Caco-2 (cell line): ENCODE results near the gene SCD5. TPM values are rescaled to one million over a fixed set of nuclear protein-coding genes. Genes with fewer than 3 reads are reported as not detected.
A peak's percentile ranks its signal among the peaks of the same experiment; 100 is the strongest.

Source experiments
- BruUV-seq: library from RNA; stranded (reverse); fragments of 400-500 nt; replicated peaks from 2 replicates; lab custom pipeline; 2021; lab: Mats Ljungman, UMichigan
- CTCF ChIA-PET: fragments of 300-600 bp; sonication (Branson Sonifier 250); formaldehyde crosslinking; loops from one replicate; lab custom pipeline; 2022; ENCODE audit warnings: antibody characterized with exemption; lab: Charles Lee
- POLR2A ChIA-PET: fragments of 300-600 bp; sonication (Branson Sonifier 250); formaldehyde crosslinking; loops from one replicate; lab custom pipeline; 2022; ENCODE audit warnings: antibody characterized with exemption; lab: Charles Lee
- DNase-seq, 2 experiments: peaks; one replicate each; pipeline versions ENCODE4 v3.0.0 to v3.0.0-alpha.2; 2020 to 2022
- H3K27me3 ChIP-seq: replicated peaks from 2 replicates; pipeline ENCODE4 v1.6.0; 2011; ENCODE audit warnings: low read length; ENCODE audit not compliant: control insufficient read depth, insufficient read depth
- H3K36me3 ChIP-seq: 2 replicates; pipeline ENCODE4 v1.5.1; 2011; ENCODE audit warnings: low read length; ENCODE audit not compliant: control insufficient read depth, insufficient read depth
- H3K4me1 ChIP-seq: fragments of 250-450 bp; sonication (Bioruptor Pico); 2 replicates; pipeline ENCODE4 v1.5.1; 2020; ENCODE audit warnings: mild to moderate bottlenecking
- H3K4me3 ChIP-seq: 2 replicates; pipeline ENCODE4 v1.5.1; 2011; ENCODE audit warnings: low read depth, mild to moderate bottlenecking, control low read depth, low read length
- H3K9me3 ChIP-seq: fragments of 250-450 bp; sonication (Bioruptor Pico); 2 replicates; pipeline ENCODE4 v1.5.1; 2020; ENCODE audit warnings: mild to moderate bottlenecking, moderate library complexity
- H3K27ac Mint-ChIP-seq: one replicate; pipeline ENCODE4 v1.8.0; 2022; ENCODE audit warnings: mixed read lengths; ENCODE audit not compliant: unreplicated experiment
- H3K27me3 Mint-ChIP-seq: one replicate; pipeline ENCODE4 v1.8.0; 2022; ENCODE audit warnings: mixed read lengths; ENCODE audit not compliant: insufficient read depth, unreplicated experiment
- H3K36me3 Mint-ChIP-seq: one replicate; pipeline ENCODE4 v1.8.0; 2022; ENCODE audit warnings: mild to moderate bottlenecking, mixed read lengths; ENCODE audit not compliant: insufficient read depth, unreplicated experiment
- H3K4me1 Mint-ChIP-seq: one replicate; pipeline ENCODE4 v1.8.0; 2022; ENCODE audit warnings: low read depth, mixed read lengths; ENCODE audit not compliant: unreplicated experiment
- H3K4me3 Mint-ChIP-seq: one replicate; pipeline ENCODE4 v1.8.0; 2022; ENCODE audit warnings: mild to moderate bottlenecking, moderate library complexity, mixed read lengths; ENCODE audit not compliant: unreplicated experiment
- H3K9me3 Mint-ChIP-seq: one replicate; pipeline ENCODE4 v1.8.0; 2022; ENCODE audit warnings: mixed read lengths; ENCODE audit not compliant: unreplicated experiment
- CTCF ChIP-seq, 2 experiments: fragments of 200-600 bp in 1 of 2; IDR thresholded peaks; 1 replicate in 1 of 2; 2 replicates in 1 of 2; pipeline versions ENCODE4 v1.5.1 to v1.8.0; 2011 to 2022; ENCODE audit warnings: antibody characterized with exemption in 1 of 2, control low read depth in 1 of 2, inconsistent platforms in 1 of 2, low read depth in 1 of 2, low read length in 1 of 2, mild to moderate bottlenecking in 1 of 2, moderate library complexity in 1 of 2; ENCODE audit not compliant: insufficient read depth in 1 of 2, severe bottlenecking in 1 of 2, unreplicated experiment in 1 of 2
- intact Hi-C: fragments of 100-400 bp; cut with micrococcal nuclease; formaldehyde crosslinking; loops from one replicate; pipeline ENCODE4 v1.10.0; 2022; ENCODE audit not compliant: unreplicated experiment
- total RNA-seq: library from RNA; stranded (reverse); gene quantifications from 2 replicates; pipeline ENCODE4 v1.2.3, GENCODE V29; 2022

Gene SCD5
- total RNA-seq, 1 experiment from 2014 or later = 2.7 TPM

DNA sequence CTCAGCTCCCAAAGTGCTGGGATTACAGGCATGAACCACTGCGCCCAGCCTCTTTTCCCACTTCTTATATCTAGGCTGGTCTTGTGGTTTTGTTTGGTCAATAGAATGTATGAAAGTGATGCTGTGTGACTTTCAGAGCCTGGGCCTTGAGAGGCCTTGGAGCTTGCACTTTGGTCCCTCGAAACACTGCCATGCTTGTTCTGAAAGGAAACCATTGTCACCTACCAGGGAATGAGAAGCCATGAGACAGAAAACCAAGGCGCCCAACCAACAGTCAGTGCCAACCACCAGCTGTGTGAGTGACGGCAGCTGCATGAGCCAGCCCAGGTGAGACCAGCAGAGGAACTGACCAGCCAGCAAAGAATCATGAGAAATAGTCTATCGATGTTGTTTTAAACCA is 57.4 kb downstream of the SCD5 start:
- Mint-ChIP-seq H3K36me3 (no peaks in the 10 kb centered on the region), H3K9me3 (no peaks in the 10 kb centered on the region), H3K4me3 (no peak overlapping the region), H3K4me1 (no peaks in the 10 kb centered on the region), H3K27ac (no peak overlapping the region), H3K27me3 (no peaks in the 10 kb centered on the region)
- no TSS peak for BruUV-seq
- no peaks in the 10 kb centered on the region for H3K9me3 ChIP-seq
- POLR2A ChIA-PET = no interaction called here
- CTCF ChIA-PET = no interaction called here
- no peaks in the 10 kb centered on the region for H3K27me3 ChIP-seq
- intact Hi-C loops = no loop called here
- no peak for DNase-seq
- TF ChIP-seq CTCF (IDR thresholded peaks at IDR 0.05; ENCODE audit: insufficient read depth in 1 of 2, low read depth in 1 of 2, low read length in 1 of 2, severe bottlenecking in 1 of 2, unreplicated experiment in 1 of 2) = no peak
- no peak overlapping the region for H3K4me3 ChIP-seq
- H3K4me1 ChIP-seq = no peaks in the 10 kb centered on the region
- H3K36me3 ChIP-seq = no peaks in the 10 kb centered on the region

DNA sequence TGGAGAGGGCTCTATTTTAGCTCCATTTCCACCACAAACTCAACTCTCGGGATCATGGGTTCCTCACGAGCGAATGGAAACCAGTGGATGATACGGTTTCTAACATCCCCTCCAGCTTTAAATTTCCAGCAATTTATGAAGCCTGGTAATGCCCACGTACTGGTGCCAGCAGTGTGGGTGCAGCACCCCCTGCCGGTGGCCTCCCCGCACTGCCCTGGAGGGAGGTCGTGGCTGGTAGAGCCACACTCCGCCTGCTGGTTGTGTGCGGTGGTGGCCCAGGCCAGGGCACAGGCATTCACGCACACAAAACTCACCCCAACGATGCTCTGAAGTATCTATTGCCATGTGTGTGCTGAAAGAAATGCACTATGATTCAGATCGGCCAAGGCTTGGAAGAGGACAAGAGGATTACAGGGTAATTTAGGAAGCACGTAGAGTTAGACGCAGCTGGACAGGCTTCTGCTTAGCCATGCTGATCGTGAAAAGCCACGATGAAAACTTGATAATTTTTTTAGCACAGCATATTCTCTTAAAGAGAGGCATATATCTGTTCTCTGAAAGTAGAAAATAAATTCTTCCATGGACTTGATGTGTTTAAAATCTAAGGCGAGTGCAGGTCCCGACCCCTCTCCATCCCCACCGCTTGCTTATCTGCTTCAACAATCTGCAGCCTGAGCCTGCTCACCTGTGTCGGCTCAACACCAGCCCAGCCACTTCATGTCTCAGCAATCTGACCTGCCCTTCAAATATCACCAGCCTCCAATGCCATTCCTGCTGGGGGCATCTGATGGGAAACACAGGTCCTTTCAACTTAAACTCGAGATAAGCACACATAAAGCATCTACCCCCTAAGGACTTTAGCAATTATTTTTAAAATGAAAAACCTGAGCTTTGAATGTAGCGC is 59.1 kb downstream of the SCD5 start:
- Histone ChIP-seq H3K4me3 (no peak overlapping the region), H3K36me3 (no peaks in the 10 kb centered on the region), H3K9me3 (no peaks in the 10 kb centered on the region), H3K27me3 (no peaks in the 10 kb centered on the region), H3K4me1 (no peaks in the 10 kb centered on the region)
- BruUV-seq = no TSS peak
- H3K36me3 Mint-ChIP-seq = no peaks in the 10 kb centered on the region
- ChIA-PET POLR2A (no interaction called here), CTCF (interaction anchor here (0.6 to 1.0 kb wide), 5 partner anchors 10 to 277 kb away, joined by 3 to 9 read pairs (median 4); no protein-coding TSS in a partner anchor)
- no peak overlapping the region for H3K27ac Mint-ChIP-seq
- DNase-seq = peak in 1 of 2 experiments; percentile 75
- H3K27me3 Mint-ChIP-seq = no peaks in the 10 kb centered on the region
- intact Hi-C loops = loop anchor here (1.0 kb wide), 2 partner anchors 18 to 277 kb away; no protein-coding TSS in a partner anchor
- H3K9me3 Mint-ChIP-seq = no peaks in the 10 kb centered on the region
- H3K4me3 Mint-ChIP-seq = no peak overlapping the region
- peak; percentile 71 to 80 for TF ChIP-seq CTCF (IDR thresholded peaks at IDR 0.05; ENCODE audit: insufficient read depth in 1 of 2, low read depth in 1 of 2, low read length in 1 of 2, severe bottlenecking in 1 of 2, unreplicated experiment in 1 of 2)
- no peaks in the 10 kb centered on the region for H3K4me1 Mint-ChIP-seq

DNA sequence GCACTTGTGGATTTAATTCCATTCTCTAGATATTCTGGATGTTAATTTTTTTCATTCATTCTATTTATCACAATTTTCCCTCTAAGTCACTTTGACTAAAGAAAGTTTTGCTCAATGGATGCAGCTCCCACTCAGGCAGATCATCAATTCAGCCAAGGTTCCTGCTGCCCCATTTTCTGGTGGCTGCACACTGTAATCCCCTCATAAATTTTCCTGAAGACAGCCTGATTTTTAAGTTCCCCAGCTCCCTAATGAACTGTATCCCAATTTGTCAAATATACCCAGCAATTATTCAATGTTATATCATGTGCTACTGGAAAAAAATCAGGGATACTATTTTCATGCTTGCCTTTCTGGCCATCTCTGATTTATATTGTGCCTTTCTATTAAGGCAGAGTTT is 61.2 kb downstream of the SCD5 start:
- no peaks in the 10 kb centered on the region for H3K9me3 Mint-ChIP-seq
- CTCF ChIA-PET = no interaction called here
- Histone ChIP-seq H3K9me3 (no peaks in the 10 kb centered on the region), H3K27me3 (no peaks in the 10 kb centered on the region), H3K4me1 (no peaks in the 10 kb centered on the region), H3K36me3 (no peaks in the 10 kb centered on the region), H3K4me3 (no peak overlapping the region)
- POLR2A ChIA-PET = no interaction called here
- no peak overlapping the region for H3K27ac Mint-ChIP-seq
- no peaks in the 10 kb centered on the region for H3K36me3 Mint-ChIP-seq
- intact Hi-C loops = no loop called here
- TF ChIP-seq CTCF (IDR thresholded peaks at IDR 0.05; ENCODE audit: insufficient read depth in 1 of 2, low read depth in 1 of 2, low read length in 1 of 2, severe bottlenecking in 1 of 2, unreplicated experiment in 1 of 2) = no peak
- no peak for DNase-seq
- no peaks in the 10 kb centered on the region for H3K27me3 Mint-ChIP-seq
- BruUV-seq = no TSS peak
- H3K4me1 Mint-ChIP-seq = no peaks in the 10 kb centered on the region
- H3K4me3 Mint-ChIP-seq = no peak overlapping the region
